HFF-Myc (cell line): ENCODE measurements around the gene ACTL7A.
"Not testable (repeated sequence)": the region's sequence is repeated elsewhere in the genome, so short reads cannot be mapped to it uniquely, and the experiment has no call there.

Experiments used
- DNase-seq: peaks from one replicate; pipeline ENCODE4 v3.0.0-alpha.2; 2011; ENCODE audit warnings: low read depth; ENCODE audit errors: extremely low read depth
- H3K4me3 ChIP-seq: replicated peaks from 2 replicates; pipeline ENCODE4 v1.5.1; 2011; ENCODE audit warnings: low read depth, mild to moderate bottlenecking, control low read depth, low read length
- TF ChIP-seq, protein P1 (sequence below): IDR thresholded peaks from 2 replicates; pipeline ENCODE4 v1.5.1; 2012; ENCODE audit warnings: mild to moderate bottlenecking, low read depth, low read length, control low read depth; ENCODE audit errors: missing control alignments

The ACTL7A gene

DNA sequence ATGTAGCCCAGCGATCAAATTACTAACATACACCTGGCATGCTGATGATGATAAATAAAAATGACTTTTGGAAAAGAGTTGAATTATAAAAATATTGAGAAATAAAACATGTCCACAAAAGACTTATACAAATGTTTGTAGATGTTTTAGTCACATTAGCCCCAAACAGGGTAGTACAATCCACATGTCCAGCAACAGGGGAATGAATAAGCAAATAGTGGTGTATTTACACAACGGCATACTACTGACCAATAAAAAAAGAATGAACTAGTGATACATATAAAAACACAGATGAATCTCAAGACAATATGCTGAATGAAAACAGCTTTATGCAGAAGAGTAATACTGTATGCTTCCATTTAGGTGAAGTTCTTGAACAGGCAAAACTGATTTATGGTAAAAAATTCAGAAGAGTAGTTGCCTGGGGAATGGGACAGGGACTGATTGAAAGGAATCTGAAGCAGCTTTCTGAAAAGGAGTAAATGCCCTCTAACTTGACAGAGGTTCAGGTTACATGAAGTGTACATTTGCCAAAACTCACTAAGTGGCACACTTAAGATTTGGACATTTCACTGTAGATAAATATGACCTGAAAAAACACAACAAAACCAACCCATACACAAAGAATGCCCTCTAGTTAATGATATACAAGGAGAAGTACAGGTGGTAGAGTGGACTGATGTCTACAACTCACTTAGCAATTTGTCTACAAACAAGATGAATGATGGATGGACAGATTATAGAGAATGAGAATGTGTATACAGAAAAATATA, 35.4 kb downstream of the ACTL7A start:
- no peak overlapping the region for H3K4me3 ChIP-seq
- DNase-seq = no peak
- TF ChIP-seq, protein P1, sequence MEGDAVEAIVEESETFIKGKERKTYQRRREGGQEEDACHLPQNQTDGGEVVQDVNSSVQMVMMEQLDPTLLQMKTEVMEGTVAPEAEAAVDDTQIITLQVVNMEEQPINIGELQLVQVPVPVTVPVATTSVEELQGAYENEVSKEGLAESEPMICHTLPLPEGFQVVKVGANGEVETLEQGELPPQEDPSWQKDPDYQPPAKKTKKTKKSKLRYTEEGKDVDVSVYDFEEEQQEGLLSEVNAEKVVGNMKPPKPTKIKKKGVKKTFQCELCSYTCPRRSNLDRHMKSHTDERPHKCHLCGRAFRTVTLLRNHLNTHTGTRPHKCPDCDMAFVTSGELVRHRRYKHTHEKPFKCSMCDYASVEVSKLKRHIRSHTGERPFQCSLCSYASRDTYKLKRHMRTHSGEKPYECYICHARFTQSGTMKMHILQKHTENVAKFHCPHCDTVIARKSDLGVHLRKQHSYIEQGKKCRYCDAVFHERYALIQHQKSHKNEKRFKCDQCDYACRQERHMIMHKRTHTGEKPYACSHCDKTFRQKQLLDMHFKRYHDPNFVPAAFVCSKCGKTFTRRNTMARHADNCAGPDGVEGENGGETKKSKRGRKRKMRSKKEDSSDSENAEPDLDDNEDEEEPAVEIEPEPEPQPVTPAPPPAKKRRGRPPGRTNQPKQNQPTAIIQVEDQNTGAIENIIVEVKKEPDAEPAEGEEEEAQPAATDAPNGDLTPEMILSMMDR = no peak

DNA sequence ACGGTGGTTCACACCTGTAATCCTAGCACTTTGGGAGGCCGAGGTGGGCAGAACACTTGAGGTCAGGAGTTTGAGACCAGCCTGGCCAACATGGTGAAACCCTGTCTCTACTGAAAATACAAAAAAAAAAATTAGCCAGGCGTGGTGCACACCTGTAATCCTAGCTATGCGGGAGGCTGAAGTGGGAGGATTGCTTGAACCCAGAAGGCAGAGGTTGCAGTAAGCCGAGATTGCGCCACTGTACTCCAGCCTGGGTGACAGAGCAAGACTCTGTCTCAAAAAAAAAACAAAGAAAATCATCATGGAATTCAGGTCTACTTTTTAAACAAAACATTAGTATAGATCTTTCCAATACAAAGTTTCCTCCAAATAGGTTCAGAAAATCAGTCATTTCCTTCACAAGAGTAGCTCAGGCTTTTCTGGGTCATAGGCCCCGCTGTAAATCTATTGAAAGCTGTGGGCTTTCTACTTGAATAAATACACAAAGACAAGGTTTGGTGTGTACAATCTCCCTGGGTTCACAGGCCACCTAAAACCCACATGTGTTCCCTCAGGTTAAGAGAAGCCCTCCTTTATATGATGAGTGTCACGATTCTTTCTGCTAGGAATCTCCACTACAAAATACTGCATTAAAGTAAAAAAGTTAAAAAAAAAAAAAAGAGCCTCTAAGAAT, 37.1 kb downstream of the ACTL7A start:
- not testable (repeated sequence) for DNase-seq, H3K4me3 ChIP-seq

DNA sequence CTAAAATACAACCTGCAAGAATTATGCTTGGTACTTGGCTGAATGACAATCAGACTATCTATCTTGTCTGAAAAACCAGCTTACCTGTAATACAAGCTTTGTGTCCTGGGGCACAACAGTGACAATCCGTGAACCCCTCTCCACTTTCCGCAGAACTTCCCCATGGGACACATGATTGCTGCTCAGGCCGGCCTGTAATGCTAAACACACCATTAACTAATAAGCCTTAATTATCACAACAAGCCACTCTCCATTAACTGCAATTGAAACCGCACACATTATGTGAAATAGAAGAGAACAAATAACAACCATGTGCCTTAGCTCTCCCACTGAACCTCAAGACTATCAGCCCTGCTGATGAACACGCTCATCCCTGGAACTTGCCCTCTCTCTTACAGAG, 38.1 kb downstream of the ACTL7A start:
- TF ChIP-seq, protein P1 = no peak
- DNase-seq = no peak
- no peak overlapping the region for H3K4me3 ChIP-seq

DNA sequence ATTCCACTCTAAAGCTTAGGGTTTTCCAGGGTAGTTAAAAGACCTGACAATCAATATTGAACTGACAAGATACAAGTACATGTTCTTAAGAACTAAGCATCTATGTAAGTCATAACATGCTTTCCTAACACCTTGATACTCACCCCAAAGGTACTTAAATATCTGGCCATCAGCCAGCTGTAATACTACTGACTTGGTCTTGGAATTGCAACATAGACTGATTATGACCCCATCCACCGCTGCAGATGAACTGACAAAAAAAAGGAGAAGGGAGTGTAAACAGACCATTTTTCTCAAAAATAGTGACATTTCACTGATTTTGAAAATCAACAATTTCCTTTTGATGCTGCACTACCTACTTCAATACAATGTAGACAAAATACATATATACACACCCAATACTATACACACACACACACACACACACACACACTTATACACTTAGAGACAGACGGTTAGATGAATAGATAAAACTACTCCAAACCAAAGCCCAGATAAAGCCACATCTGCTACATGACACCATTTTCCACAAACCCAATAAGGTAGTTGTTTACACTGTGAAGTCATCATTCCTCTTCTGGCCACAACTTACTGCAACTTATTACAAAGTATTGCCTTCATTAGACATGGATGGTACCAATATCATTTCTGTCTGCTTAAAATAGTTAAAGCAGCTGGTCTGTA, 41.5 kb downstream of the ACTL7A start:
- no peak for DNase-seq
- TF ChIP-seq, protein P1 = no peak
- no peak overlapping the region for H3K4me3 ChIP-seq

DNA sequence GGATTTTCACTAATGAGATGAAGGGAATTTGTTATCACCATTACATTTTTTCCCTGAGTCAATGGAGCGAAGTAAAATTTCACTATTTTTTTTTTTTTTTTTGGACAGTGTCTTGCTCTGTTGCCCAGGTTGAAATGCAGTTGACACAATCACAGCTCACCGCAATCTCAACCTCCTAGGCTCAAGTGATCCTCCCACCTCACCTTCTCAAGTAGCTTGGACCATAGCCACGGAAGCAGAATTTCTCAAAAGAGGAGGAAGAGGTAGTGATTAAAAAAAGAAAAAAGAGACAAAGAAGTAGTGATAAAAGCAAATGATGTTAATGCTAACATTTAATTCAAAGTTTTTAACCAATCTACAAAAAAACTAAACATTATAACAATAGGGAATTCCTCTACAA, 42.1 kb downstream of the ACTL7A start:
- DNase-seq = no peak
- no peak overlapping the region for H3K4me3 ChIP-seq
- TF ChIP-seq, protein P1 = no peak

DNA sequence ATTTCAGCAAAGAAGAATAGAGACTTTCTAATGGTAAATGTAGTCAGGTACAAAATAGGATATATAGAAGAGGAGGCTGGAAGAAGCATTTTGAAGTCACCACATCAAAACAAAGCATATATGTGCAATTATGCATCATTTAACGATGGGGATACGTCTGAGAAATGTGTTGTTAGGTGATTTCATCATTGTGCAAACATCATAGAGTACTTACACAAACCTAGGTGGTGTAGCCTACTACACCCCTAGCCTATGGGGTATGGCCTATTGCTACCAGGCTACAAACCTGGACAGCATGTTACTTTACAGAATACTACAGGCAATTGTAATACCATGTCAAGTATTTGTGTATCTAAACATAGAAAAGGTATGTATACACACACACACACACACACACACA, 43.4 kb downstream of the ACTL7A start:
- no peak overlapping the region for H3K4me3 ChIP-seq
- no peak for DNase-seq
- TF ChIP-seq, protein P1 = no peak

DNA sequence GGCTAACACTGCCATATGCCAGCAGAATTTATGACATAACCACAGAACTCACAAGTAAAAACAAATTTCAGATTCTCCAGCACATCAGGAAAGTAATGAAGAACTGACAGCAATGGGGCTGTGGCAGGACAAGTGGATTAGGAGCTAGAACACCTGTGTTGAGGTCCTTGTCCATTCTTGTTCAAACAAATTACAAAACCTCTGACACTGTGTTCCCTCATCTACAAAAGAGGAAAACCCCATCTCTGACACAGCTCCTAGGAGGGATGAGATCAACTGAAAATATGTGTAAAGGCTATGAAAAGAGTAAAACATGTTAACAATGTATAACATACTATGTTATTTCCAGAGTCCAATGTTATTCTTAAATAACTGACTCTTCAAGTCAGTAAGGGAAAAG, 48.3 kb downstream of the ACTL7A start:
- H3K4me3 ChIP-seq = no peak overlapping the region
- TF ChIP-seq, protein P1 = no peak
- no peak for DNase-seq
